Measurements from ENCODE around the gene DUS2. TPM values are rescaled to one million over a fixed set of nuclear protein-coding genes. Genes with fewer than 3 reads are reported as not detected.

The DUS2 gene
- total and polyA plus RNA-seq, 9 of the 15 experiments (the other 6 are each of a cell fraction or from before 2014, with no cell fraction given): 5.8 to 22.5 (median 20.6) TPM

DNA sequence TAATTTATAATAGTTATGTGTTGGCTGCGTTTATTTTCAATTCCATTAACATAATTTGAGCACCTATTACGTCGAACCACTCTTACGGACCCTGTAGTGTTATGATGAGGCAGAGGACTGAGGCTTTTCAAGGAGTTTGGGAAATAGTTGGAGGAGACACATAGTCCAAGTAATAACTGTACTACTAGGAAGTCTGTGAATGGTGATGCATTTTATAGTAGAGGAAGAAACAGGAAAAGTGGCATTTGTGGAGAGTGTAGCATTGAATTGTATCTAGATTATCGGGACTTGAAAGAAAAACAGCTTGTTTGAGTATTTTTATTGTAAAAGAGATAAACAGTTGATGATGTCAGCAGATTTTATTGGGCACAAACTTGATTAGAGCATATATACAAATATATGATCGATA, 63.8 kb downstream of the DUS2 start (continued):
- TF ChIP-seq, protein P1, sequence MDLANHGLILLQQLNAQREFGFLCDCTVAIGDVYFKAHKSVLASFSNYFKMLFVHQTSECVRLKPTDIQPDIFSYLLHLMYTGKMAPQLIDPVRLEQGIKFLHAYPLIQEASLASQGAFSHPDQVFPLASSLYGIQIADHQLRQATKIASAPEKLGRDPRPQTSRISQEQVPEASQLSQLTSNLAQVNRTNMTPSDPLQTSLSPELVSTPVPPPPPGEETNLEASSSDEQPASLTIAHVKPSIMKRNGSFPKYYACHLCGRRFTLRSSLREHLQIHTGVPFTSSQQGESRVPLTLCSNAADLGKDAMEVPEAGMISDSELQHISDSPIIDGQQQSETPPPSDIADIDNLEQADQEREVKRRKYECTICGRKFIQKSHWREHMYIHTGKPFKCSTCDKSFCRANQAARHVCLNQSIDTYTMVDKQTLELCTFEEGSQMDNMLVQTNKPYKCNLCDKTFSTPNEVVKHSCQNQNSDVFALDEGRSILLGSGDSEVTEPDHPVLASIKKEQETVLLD (IDR thresholded peaks at IDR 0.05): 0 out of 2 replicates have a peak, but pooled peaks have one; percentile 33
- TF ChIP-seq MAFG (tag; conservative IDR thresholded peaks at IDR 0.05) (peak; percentile 90), KDM2B (CRISPR knock-in tag; IDR thresholded peaks at IDR 0.05) (no peak), ATF3 (IDR thresholded peaks at IDR 0.05) (peak; percentile 52), ATF3 (CRISPR knock-in tag; conservative IDR thresholded peaks at IDR 0.05) (no peak), YY1 (IDR thresholded peaks at IDR 0.05; ENCODE audit: borderline replicate concordance in 1 of 3, control insufficient read depth in 1 of 3, extremely low read depth in 1 of 3, insufficient read depth in 3 of 3, insufficient read length in 1 of 3, insufficient replicate concordance in 2 of 3, low read depth in 1 of 3, low read length in 2 of 3) (no peak), ARID1B (IDR thresholded peaks at IDR 0.05) (0 out of 2 replicates have a peak, but pooled peaks have one; percentile 23), ZEB2 (IDR thresholded peaks at IDR 0.05) (0 out of 2 replicates have a peak, but pooled peaks have one; percentile 16), C11orf30 (IDR thresholded peaks at IDR 0.05; ENCODE audit: low read depth) (peak; percentile 96), USF1 (CRISPR knock-in tag; IDR thresholded peaks at IDR 0.05) (no peak), HCFC1 (IDR thresholded peaks at IDR 0.05; ENCODE audit: low read depth, low read length) (no peak), PKNOX1 (IDR thresholded peaks at IDR 0.05) (0 out of 2 replicates have a peak, but pooled peaks have one; percentile 2), E2F1 (CRISPR knock-in tag; IDR thresholded peaks at IDR 0.05) (no peak), KHSRP (IDR thresholded peaks at IDR 0.05) (0 out of 2 replicates have a peak, but pooled peaks have one; percentile 10), ILF3 (IDR thresholded peaks at IDR 0.05; ENCODE audit: borderline replicate concordance) (no peak), ZNF408 (CRISPR knock-in tag; IDR thresholded peaks at IDR 0.05; ENCODE audit: low read depth) (no peak), CC2D1A (IDR thresholded peaks at IDR 0.05) (no peak), XRCC3 (IDR thresholded peaks at IDR 0.05) (no peak), MCM5 (IDR thresholded peaks at IDR 0.05; ENCODE audit: low read depth) (no peak), NR3C1 (CRISPR knock-in tag; IDR thresholded peaks at IDR 0.05) (no peak)
- TF ChIP-seq, protein P2, sequence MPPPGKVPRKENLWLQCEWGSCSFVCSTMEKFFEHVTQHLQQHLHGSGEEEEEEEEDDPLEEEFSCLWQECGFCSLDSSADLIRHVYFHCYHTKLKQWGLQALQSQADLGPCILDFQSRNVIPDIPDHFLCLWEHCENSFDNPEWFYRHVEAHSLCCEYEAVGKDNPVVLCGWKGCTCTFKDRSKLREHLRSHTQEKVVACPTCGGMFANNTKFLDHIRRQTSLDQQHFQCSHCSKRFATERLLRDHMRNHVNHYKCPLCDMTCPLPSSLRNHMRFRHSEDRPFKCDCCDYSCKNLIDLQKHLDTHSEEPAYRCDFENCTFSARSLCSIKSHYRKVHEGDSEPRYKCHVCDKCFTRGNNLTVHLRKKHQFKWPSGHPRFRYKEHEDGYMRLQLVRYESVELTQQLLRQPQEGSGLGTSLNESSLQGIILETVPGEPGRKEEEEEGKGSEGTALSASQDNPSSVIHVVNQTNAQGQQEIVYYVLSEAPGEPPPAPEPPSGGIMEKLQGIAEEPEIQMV (tag; conservative IDR thresholded peaks at IDR 0.05; ENCODE audit: low read depth): no peak
- TF ChIP-seq, protein P3, sequence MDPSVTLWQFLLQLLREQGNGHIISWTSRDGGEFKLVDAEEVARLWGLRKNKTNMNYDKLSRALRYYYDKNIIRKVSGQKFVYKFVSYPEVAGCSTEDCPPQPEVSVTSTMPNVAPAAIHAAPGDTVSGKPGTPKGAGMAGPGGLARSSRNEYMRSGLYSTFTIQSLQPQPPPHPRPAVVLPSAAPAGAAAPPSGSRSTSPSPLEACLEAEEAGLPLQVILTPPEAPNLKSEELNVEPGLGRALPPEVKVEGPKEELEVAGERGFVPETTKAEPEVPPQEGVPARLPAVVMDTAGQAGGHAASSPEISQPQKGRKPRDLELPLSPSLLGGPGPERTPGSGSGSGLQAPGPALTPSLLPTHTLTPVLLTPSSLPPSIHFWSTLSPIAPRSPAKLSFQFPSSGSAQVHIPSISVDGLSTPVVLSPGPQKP (CRISPR knock-in tag; IDR thresholded peaks at IDR 0.05): no peak
